GM12892 (cell line): ENCODE data around the gene ADGRL3.

Source experiments
- POLR2A ChIP-seq: IDR thresholded peaks from 2 replicates; pipeline ENCODE4 v1.6.1; 2011; ENCODE audit warnings: low read depth, low read length, control low read depth
- POLR2AphosphoS5 ChIP-seq: IDR thresholded peaks from 2 replicates; pipeline ENCODE4 v1.6.1; 2011; ENCODE audit warnings: low read depth, low read length, control low read depth

GRCh38 chr4:61950625-61951024 is 750.5 kb downstream of the ADGRL3 start:
- no peak for TF ChIP-seq POLR2A
- TF ChIP-seq POLR2AphosphoS5 = no peak
